Peyer's patch (tissue), 4 donors: ENCODE measurements around the gene GOLT1A. TPM values are rescaled to one million over a fixed set of nuclear protein-coding genes. Genes with fewer than 3 reads are reported as not detected.
A peak's percentile ranks its signal among the peaks of the same experiment; 100 is the strongest.

ENCODE experiments used
- DNase-seq, 3 donors: peaks; one replicate each; pipeline ENCODE4 v3.0.0-alpha.2; 2017 to 2019
- H3K27ac ChIP-seq, 4 donors: fragments of 200-600 bp; sonication (generic); one replicate each; pipeline ENCODE4 v1.5.1; 2016 to 2019
- H3K27me3 ChIP-seq, 2 donors: fragments of 200-600 bp; sonication (generic); one replicate each; pipeline ENCODE4 v1.5.1; 2019
- H3K36me3 ChIP-seq, 3 donors: fragments of 200-600 bp; sonication (generic); one replicate each; pipeline ENCODE4 v1.5.1; 2016 to 2019
- H3K4me1 ChIP-seq, 4 donors: fragments of 200-600 bp; sonication (generic); one replicate each; pipeline ENCODE4 v1.5.1; 2016 to 2019
- H3K4me3 ChIP-seq, 4 donors: fragments of 200-600 bp; sonication (generic); 1 replicate in 3 of 4; 2 replicates in 1 of 4; pipeline ENCODE4 v1.5.1; 2016 to 2019; ENCODE audit warnings: mild to moderate bottlenecking in 1 of 4
- H3K9me3 ChIP-seq, 4 donors: fragments of 200-600 bp; sonication (generic); one replicate each; pipeline ENCODE4 v1.5.1; 2016 to 2019; ENCODE audit warnings: mild to moderate bottlenecking in 1 of 4
- POLR2A ChIP-seq, 2 donors: fragments of 450-650 bp; IDR thresholded peaks; one replicate each; pipeline ENCODE4 v1.5.1; 2017; ENCODE audit warnings: antibody characterized with exemption in 2 of 2, mild to moderate bottlenecking in 2 of 2, moderate library complexity in 2 of 2
- total RNA-seq, 4 donors: library from RNA; depleted of rRNA; stranded (reverse); fragments of >200 nt; gene quantifications; one replicate each; pipeline ENCODE4 v1.1.0, GENCODE V29; 2016
- TF ChIP-seq, protein P1 (sequence below), 6 experiments: fragments of 450-650 bp in 4 of 6; fragments of 200-600 bp in 2 of 6; sonication (generic) in 1 of 6; IDR thresholded peaks; one replicate each; pipeline ENCODE4 v1.5.1; 2017 to 2019; ENCODE audit warnings: antibody characterized with exemption in 6 of 6, mild to moderate bottlenecking in 3 of 6, moderate library complexity in 1 of 6

The GOLT1A gene
- total RNA-seq, 4 donors from 2014 or later: 11.6 to 101 (median 69.1) TPM

DNA sequence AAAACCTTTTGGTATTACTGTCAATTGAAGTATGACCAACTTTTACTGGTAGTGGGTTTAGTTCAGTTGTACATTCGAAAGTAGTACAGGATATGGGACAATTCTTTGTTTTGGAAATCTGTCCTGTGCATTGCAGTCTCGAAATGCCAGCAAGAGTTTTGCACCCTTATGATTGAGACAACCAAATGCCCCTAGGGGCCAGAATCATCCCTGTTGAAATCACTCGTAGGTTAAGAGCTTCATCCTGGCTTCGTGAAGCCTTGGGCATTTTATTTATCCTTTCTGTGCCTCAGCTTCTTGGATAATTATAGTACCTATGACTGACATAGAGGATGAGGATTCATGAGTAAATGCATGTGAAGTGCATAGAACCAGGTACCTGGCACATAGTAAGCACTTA is 2.4 kb upstream of the GOLT1A start:
- H3K9me3 ChIP-seq: no peaks in the 10 kb centered on the region
- no peak overlapping the region for H3K27ac ChIP-seq
- no peak for DNase-seq
- no peak overlapping the region for H3K4me3 ChIP-seq
- H3K27me3 ChIP-seq: no peaks in the 10 kb centered on the region
- peaks cover 0 to 5% (median 0%) of the 10 kb centered on the region in 3 donors for H3K36me3 ChIP-seq
- H3K4me1 ChIP-seq: no peaks in the 10 kb centered on the region
- no peak for TF ChIP-seq POLR2A (IDR thresholded peaks at IDR 0.05)
- TF ChIP-seq, protein P1, sequence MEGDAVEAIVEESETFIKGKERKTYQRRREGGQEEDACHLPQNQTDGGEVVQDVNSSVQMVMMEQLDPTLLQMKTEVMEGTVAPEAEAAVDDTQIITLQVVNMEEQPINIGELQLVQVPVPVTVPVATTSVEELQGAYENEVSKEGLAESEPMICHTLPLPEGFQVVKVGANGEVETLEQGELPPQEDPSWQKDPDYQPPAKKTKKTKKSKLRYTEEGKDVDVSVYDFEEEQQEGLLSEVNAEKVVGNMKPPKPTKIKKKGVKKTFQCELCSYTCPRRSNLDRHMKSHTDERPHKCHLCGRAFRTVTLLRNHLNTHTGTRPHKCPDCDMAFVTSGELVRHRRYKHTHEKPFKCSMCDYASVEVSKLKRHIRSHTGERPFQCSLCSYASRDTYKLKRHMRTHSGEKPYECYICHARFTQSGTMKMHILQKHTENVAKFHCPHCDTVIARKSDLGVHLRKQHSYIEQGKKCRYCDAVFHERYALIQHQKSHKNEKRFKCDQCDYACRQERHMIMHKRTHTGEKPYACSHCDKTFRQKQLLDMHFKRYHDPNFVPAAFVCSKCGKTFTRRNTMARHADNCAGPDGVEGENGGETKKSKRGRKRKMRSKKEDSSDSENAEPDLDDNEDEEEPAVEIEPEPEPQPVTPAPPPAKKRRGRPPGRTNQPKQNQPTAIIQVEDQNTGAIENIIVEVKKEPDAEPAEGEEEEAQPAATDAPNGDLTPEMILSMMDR (IDR thresholded peaks at IDR 0.05): no peak

DNA sequence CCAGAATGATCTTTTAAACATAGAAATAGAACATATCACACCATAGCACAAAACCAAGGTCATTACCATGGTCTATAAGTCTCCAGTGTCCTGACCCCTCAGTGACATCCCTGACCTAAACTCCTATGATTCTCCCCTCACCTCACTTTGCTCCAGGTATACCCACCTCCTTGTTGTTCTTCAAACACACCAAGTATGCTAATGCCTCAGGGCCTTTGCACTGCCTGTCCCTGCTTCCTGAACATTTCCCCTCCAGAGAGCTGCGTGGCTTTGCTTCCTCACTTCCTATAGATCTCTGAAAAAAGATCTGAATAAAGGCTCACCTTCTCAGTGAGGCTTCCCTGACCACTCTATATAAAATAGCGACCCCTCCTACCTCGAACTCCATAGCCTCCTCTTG is 1.1 kb downstream of the GOLT1A start:
- no peaks in the 10 kb centered on the region for H3K27me3 ChIP-seq
- no peak overlapping the region for H3K27ac ChIP-seq
- H3K4me3 ChIP-seq: peak overlapping the region in 2 of 4 donors; percentile 54 to 65
- H3K4me1 ChIP-seq: no peaks in the 10 kb centered on the region
- H3K9me3 ChIP-seq: no peaks in the 10 kb centered on the region
- DNase-seq: no peak
- H3K36me3 ChIP-seq: no peaks in the 10 kb centered on the region
- TF ChIP-seq, protein P1 (IDR thresholded peaks at IDR 0.05): no peak
- no peak for TF ChIP-seq POLR2A (IDR thresholded peaks at IDR 0.05)

DNA sequence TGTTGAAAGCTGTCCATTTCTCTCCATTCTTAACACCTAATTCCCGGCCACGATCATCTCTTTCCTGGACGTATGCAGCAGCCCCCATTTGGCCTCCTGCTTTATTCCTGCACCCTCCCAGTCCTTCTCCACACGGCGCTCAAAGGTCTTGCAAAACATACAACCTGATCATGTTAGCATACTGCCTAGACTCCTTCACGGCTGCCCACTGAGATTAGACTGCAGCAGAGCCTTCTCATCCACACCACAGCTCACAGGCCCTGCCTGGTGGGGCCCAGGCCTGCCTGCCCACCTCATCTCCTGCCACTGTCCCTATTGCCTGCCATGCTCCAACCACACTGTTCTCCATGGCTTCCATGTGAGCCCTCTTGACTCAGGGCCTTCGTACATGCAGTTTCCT is 2.7 kb downstream of the GOLT1A start:
- no peak for TF ChIP-seq POLR2A (IDR thresholded peaks at IDR 0.05)
- TF ChIP-seq, protein P1 (IDR thresholded peaks at IDR 0.05): no peak

DNA sequence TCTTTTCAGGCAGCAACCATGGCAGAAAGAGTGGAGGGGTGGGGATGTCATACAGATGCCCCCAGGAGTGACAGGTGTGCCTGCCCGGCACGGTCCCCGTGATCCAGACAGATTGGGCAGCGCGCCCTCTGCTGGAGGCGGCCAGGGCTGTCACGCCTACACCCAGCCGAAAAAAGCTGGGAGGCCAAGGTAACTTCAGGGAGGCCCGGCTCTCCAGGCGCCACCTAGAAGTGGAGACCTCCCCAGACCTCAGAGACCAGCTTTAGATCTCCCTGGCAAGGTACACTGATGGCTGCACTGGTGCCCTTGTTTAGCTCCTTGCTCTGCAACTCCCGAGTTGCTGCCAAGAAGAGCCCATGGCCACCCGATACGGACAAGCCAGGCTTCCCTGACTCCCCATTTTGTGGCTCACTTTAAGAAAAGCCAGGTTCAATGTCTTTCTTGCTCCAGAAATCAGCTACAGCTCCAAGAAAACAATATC is 6.6 kb downstream of the GOLT1A start:
- Histone ChIP-seq H3K4me1 (no peaks in the 10 kb centered on the region), H3K27me3 (no peaks in the 10 kb centered on the region), H3K9me3 (no peaks in the 10 kb centered on the region), H3K4me3 (peak overlapping the region in 1 of 4 donors; percentile 14), H3K36me3 (no peaks in the 10 kb centered on the region), H3K27ac (no peak overlapping the region)
- DNase-seq: peak; percentile 51 to 80 (median 79)
- no peak for TF ChIP-seq POLR2A (IDR thresholded peaks at IDR 0.05)
- TF ChIP-seq, protein P1 (IDR thresholded peaks at IDR 0.05): peak; percentile 55 to 85 (median 76)

More for the DNA sequence above, 2.7 kb downstream of the GOLT1A start:
- H3K9me3 ChIP-seq: no peaks in the 10 kb centered on the region
- H3K4me1 ChIP-seq: no peaks in the 10 kb centered on the region
- no peak for DNase-seq
- H3K4me3 ChIP-seq: no peak overlapping the region
- no peaks in the 10 kb centered on the region for H3K27me3 ChIP-seq
- no peak overlapping the region for H3K27ac ChIP-seq
- no peaks in the 10 kb centered on the region for H3K36me3 ChIP-seq

DNA sequence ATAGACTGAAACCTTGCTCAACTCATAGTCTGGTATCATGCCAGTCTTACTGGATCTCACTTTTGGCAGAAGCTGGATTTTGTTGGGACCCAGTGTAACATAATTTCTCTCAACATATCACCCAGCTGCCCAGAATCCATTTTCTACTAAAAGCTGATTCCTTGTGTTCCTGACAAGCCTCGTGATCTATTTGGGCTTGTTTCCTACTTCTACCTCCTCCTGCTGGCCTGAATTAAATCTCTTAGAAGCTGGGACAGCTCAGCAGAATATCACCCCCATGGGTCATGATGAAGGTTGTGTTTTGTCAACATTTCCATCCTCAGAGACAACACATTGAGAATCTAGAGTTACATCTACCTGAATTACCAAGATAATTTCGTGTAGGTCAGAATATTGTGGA is 7.7 kb downstream of the GOLT1A start:
- H3K36me3 ChIP-seq: no peaks in the 10 kb centered on the region
- no peak overlapping the region for H3K27ac ChIP-seq
- H3K9me3 ChIP-seq: no peaks in the 10 kb centered on the region
- no peaks in the 10 kb centered on the region for H3K4me1 ChIP-seq
- H3K4me3 ChIP-seq: no peak overlapping the region
- H3K27me3 ChIP-seq: no peaks in the 10 kb centered on the region
- no peak for DNase-seq
- TF ChIP-seq, protein P1 (IDR thresholded peaks at IDR 0.05): no peak
- no peak for TF ChIP-seq POLR2A (IDR thresholded peaks at IDR 0.05)

DNA sequence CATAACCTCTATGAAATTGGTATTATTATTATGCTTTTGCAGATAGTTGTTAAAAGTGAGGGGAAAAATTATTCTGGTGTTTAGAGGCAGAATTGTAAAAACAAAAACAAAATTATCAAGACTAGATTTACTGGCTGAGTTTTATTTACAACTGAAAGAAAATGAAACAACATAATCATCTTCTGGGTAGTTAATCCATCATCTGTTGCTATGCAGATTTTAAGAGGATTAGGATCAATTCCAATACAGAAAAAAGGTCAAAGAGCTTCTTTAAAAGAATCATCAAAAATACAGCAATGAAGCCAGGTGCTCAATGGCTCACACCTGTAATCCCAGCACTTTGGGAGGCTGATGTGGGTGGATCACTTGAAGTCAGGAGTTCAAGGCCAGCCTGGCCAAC is 8.3 kb downstream of the GOLT1A start:
- H3K27ac ChIP-seq: no peak overlapping the region
- no peaks in the 10 kb centered on the region for H3K27me3 ChIP-seq

More for the DNA sequence above, 8.3 kb downstream of the GOLT1A start:
- H3K4me3 ChIP-seq: no peak overlapping the region
- no peak for DNase-seq
- no peak for TF ChIP-seq POLR2A (IDR thresholded peaks at IDR 0.05)
- TF ChIP-seq, protein P1 (IDR thresholded peaks at IDR 0.05): no peak
- H3K36me3 ChIP-seq: no peaks in the 10 kb centered on the region
- H3K4me1 ChIP-seq: no peaks in the 10 kb centered on the region
- H3K9me3 ChIP-seq: no peaks in the 10 kb centered on the region
